ENCODE data around the gene RBM46.

RBM46 gene

GRCh38 chr4:154781126-154781982, at the start of gene RBM46:
TSS of gene RBM46 (plus strand) at chr4:154781272. CDS start at chr4:154796753, 15,481 bp downstream.
- no peak for DNase-seq (ENCODE audit: low read depth, low spot score)

GRCh38 chr4:154731756-154732155, 49.3 kb upstream of the RBM46 start:
- DNase-seq (ENCODE audit: low read depth, low spot score): no peak

- no peak for DNase-seq (ENCODE audit: low read depth, low spot score)
Measured at GRCh38 chr4:154732669-154733068, 48.4 kb upstream of the RBM46 start.

- DNase-seq (ENCODE audit: low read depth, low spot score): no peak
Measured at GRCh38 chr4:154736770-154737169, 44.3 kb upstream of the RBM46 start.

GRCh38 chr4:154738426-154738825, 42.6 kb upstream of the RBM46 start:
- DNase-seq (ENCODE audit: low read depth, low spot score): no peak

GRCh38 chr4:154739111-154739510, 42.0 kb upstream of the RBM46 start:
- no peak for DNase-seq (ENCODE audit: low read depth, low spot score)

GRCh38 chr4:154740462-154740861, 40.6 kb upstream of the RBM46 start:
- DNase-seq (ENCODE audit: low read depth, low spot score): no peak

GRCh38 chr4:154741131-154741665, 39.9 kb upstream of the RBM46 start:
- DNase-seq (ENCODE audit: low read depth, low spot score): no peak

- DNase-seq (ENCODE audit: low read depth, low spot score): no peak
Measured at GRCh38 chr4:154741922-154742850, 38.9 kb upstream of the RBM46 start.

- DNase-seq (ENCODE audit: low read depth, low spot score): no peak
Measured at GRCh38 chr4:154743683-154744340, 37.3 kb upstream of the RBM46 start, which contains the start of gene LRAT. TSS of gene LRAT (plus strand) at chr4:154744000. CDS start at chr4:154744327, 327 bp downstream.

- no peak for DNase-seq (ENCODE audit: low read depth, low spot score)
Measured at GRCh38 chr4:154744341-154744926, 36.6 kb upstream of the RBM46 start.

GRCh38 chr4:154757713-154758112, 23.4 kb upstream of the RBM46 start:
- no peak for DNase-seq (ENCODE audit: low read depth, low spot score)

GRCh38 chr4:154760895-154761294, 20.2 kb upstream of the RBM46 start:
- no peak for DNase-seq (ENCODE audit: low read depth, low spot score)

- no peak for DNase-seq (ENCODE audit: low read depth, low spot score)
Measured at GRCh38 chr4:154778264-154778663, 2.8 kb upstream of the RBM46 start.

- DNase-seq (ENCODE audit: low read depth, low spot score): no peak
Measured at GRCh38 chr4:154779362-154779947, 1.6 kb upstream of the RBM46 start.

GRCh38 chr4:154781983-154782293, 866 bp downstream of the RBM46 start:
- DNase-seq (ENCODE audit: low read depth, low spot score): no peak

- no peak for DNase-seq (ENCODE audit: low read depth, low spot score)
Measured at GRCh38 chr4:154807042-154807630, 26.1 kb downstream of the RBM46 start.

GRCh38 chr4:154818230-154818629, 37.2 kb downstream of the RBM46 start:
- DNase-seq (ENCODE audit: low read depth, low spot score): no peak

- no peak for DNase-seq (ENCODE audit: low read depth, low spot score)
Measured at GRCh38 chr4:154822775-154823174, 41.7 kb downstream of the RBM46 start.

- no peak for DNase-seq (ENCODE audit: low read depth, low spot score)
Measured at GRCh38 chr4:154836030-154836429, 55.0 kb downstream of the RBM46 start.

GRCh38 chr4:154836513-154836912, 55.4 kb downstream of the RBM46 start:
- no peak for DNase-seq (ENCODE audit: low read depth, low spot score)

All from activated CD4-positive, CD25-positive, alpha-beta regulatory T cell treated with anti-CD3 and anti-CD28 coated beads, Interleukin-2, amount 50 U/mL, for 16 hours (primary cell).